ENCODE measurements around the gene ZP1.

DNA sequence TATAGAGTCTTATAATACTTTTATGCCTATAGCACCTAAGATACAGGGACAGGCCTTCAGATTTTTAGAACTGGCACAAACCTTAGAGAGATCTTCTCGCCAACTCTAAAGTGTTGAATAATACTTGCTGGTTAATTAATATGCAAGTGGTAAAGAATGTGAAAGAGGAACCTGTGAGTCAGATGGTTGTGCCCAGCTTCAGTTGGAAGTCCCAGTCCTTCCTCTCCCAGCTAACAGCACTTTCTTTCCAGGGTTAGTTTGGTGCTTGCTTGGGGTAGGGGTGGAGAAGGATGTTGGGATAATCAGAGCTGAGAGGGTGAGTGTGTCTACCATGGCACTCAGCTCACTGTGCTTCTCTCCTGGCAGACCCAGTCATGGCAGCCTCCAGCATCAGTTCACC is 52.0 kb downstream of the ZP1 start:
- TF ChIP-seq CTCF (IDR thresholded peaks at IDR 0.05) (no peak), POLR2A (IDR thresholded peaks at IDR 0.05) (no peak)

Measured in Peyer's patch (tissue), 4 donors.